CD4-positive, alpha-beta T cell treated with Interleukin-10 for 1 hour (primary cell): ENCODE results near the gene TNFRSF12A.

Experiments
- DNase-seq: peaks from one replicate; pipeline ENCODE4 v3.0.0-alpha.2; 2020

Gene TNFRSF12A

GRCh38 chr16:3027489-3027795 lies 7.3 kb downstream of the TNFRSF12A start:
- no peak for DNase-seq

- peak; percentile 91 for DNase-seq
Observed at GRCh38 chr16:3027983-3028715, 8.0 kb downstream of the TNFRSF12A start.

GRCh38 chr16:3028716-3029319 lies 8.7 kb downstream of the TNFRSF12A start:
- no peak for DNase-seq

GRCh38 chr16:3029491-3030221 lies 9.5 kb downstream of the TNFRSF12A start:
- peak; percentile 44 for DNase-seq

- no peak for DNase-seq
Observed at GRCh38 chr16:3030222-3031212, 10.3 kb downstream of the TNFRSF12A start.

GRCh38 chr16:3032624-3033023 lies 12.5 kb downstream of the TNFRSF12A start:
- no peak for DNase-seq

GRCh38 chr16:3035289-3035971 lies 15.3 kb downstream of the TNFRSF12A start:
- no peak for DNase-seq

- DNase-seq, result no peak
Observed at GRCh38 chr16:3035972-3036725, 16.0 kb downstream of the TNFRSF12A start.

GRCh38 chr16:3036726-3037315 lies 16.7 kb downstream of the TNFRSF12A start, which contains the start of gene BICDL2:
Gene BICDL2 (minus strand): TSS chr16:3036944. CDS start chr16:3035496, 1,448 bp downstream.
- no peak for DNase-seq

GRCh38 chr16:3038256-3038655 lies 18.1 kb downstream of the TNFRSF12A start:
- DNase-seq, result no peak

- no peak for DNase-seq
Observed at GRCh38 chr16:3038896-3039295, 18.7 kb downstream of the TNFRSF12A start.

- no peak for DNase-seq
Observed at GRCh38 chr16:3042376-3042775, 22.2 kb downstream of the TNFRSF12A start.

- DNase-seq, result no peak
Observed at GRCh38 chr16:3044708-3045107, 24.5 kb downstream of the TNFRSF12A start.

- no peak for DNase-seq
Observed at GRCh38 chr16:3045758-3046640, 25.8 kb downstream of the TNFRSF12A start, which contains the start of gene MMP25. Gene MMP25 (plus strand): TSS chr16:3046561. CDS start chr16:3046918, 357 bp downstream.

GRCh38 chr16:3046641-3047386 lies 26.6 kb downstream of the TNFRSF12A start:
- no peak for DNase-seq

GRCh38 chr16:3047387-3047720 lies 27.2 kb downstream of the TNFRSF12A start:
- no peak for DNase-seq

GRCh38 chr16:3049921-3050481 lies 29.8 kb downstream of the TNFRSF12A start:
- DNase-seq, result no peak

- no peak for DNase-seq
Observed at GRCh38 chr16:3050487-3050886, 30.3 kb downstream of the TNFRSF12A start.

- DNase-seq, result no peak
Observed at GRCh38 chr16:3051009-3051408, 30.8 kb downstream of the TNFRSF12A start.
